PFSK-1 (cell line): Measurements from ENCODE around the gene BCLAF1.

Experiments
- FOXP2 ChIP-seq: optimal IDR thresholded peaks from 2 replicates; pipeline ENCODE3; 2011; ENCODE audit warnings: borderline replicate concordance, control low read depth, inconsistent platforms; ENCODE audit not compliant: insufficient read depth; ENCODE audit errors: extremely low read length, extremely low read depth
- POLR2AphosphoS5 ChIP-seq: IDR thresholded peaks from 2 replicates; pipeline ENCODE4 v1.6.1; 2012; ENCODE audit warnings: low read depth, mild to moderate bottlenecking, control low read depth, low read length, moderate library complexity
- REST ChIP-seq, 2 experiments: IDR thresholded peaks; 2 replicates each; pipeline versions ENCODE4 v1.6.1 to v1.8.0; 2011 to 2012; ENCODE audit warnings: low read depth in 2 of 2, low read length in 2 of 2, control low read depth in 1 of 2, inconsistent platforms in 1 of 2, mild to moderate bottlenecking in 1 of 2, moderate library complexity in 1 of 2; ENCODE audit not compliant: insufficient read depth in 1 of 2
- SIN3A ChIP-seq: IDR thresholded peaks from 2 replicates; pipeline ENCODE4 v1.6.1; 2012; ENCODE audit warnings: mild to moderate bottlenecking, low read length, moderate library complexity, borderline replicate concordance; ENCODE audit not compliant: insufficient read depth
- TAF1 ChIP-seq: IDR thresholded peaks from 2 replicates; pipeline ENCODE4 v1.6.1; 2012; ENCODE audit warnings: low read length, control low read depth, borderline replicate concordance; ENCODE audit not compliant: insufficient read depth

GRCh38 chr6:136230219-136230853, 59.3 kb downstream of the BCLAF1 start:
- TF ChIP-seq SIN3A: no peak
- TF ChIP-seq POLR2AphosphoS5: no peak
- TF ChIP-seq REST (IDR thresholded peaks at IDR 0.05; ENCODE audit: insufficient read depth in 1 of 2, low read depth in 2 of 2, low read length in 2 of 2): no peak
- TF ChIP-seq FOXP2: no peak
- no peak for TF ChIP-seq TAF1
